SK-N-SH treated with all-trans-retinoic acid at 6 μM for 48 hours (cell line): Measurements from ENCODE around the gene SLAMF1.

Experiments
- ATAC-seq: fragments of 200-7000 bp; cut with Tn5 transposase; 3 replicates; pipeline ENCODE4 v1.9.1; 2020; ENCODE audit warnings: mild to moderate bottlenecking, moderate library complexity
- ARNTL ChIP-seq: fragments of 450-650 bp; formaldehyde crosslinking; IDR thresholded peaks from 2 replicates; pipeline ENCODE4 v1.5.0; 2020; ENCODE audit warnings: low read depth, mild to moderate bottlenecking, moderate library complexity, borderline replicate concordance
- BACH2 ChIP-seq: fragments of 250-450 bp; sonication (Bioruptor Pico); IDR thresholded peaks from 2 replicates; pipeline ENCODE4 v1.9.0; 2021; ENCODE audit warnings: mild to moderate bottlenecking, borderline replicate concordance
- CSDC2 ChIP-seq: fragments of 250-450 bp; sonication (Bioruptor Pico); IDR thresholded peaks from 2 replicates; pipeline ENCODE4 v1.5.0; 2020; ENCODE audit warnings: mild to moderate bottlenecking, moderate library complexity
- ESRRG ChIP-seq: fragments of 250-450 bp; sonication (Bioruptor Pico); IDR thresholded peaks from 2 replicates; pipeline ENCODE4 v1.6.1; 2021; ENCODE audit warnings: mild to moderate bottlenecking
- GLIS3 ChIP-seq: fragments of 250-450 bp; sonication (Bioruptor Pico); IDR thresholded peaks from 2 replicates; pipeline ENCODE4 v1.5.0; 2020; ENCODE audit warnings: mild to moderate bottlenecking, moderate library complexity
- ISL1 ChIP-seq: fragments of 250-450 bp; sonication (Bioruptor Pico); IDR thresholded peaks from 2 replicates; pipeline ENCODE4 v2.1.2; 2022; ENCODE audit warnings: mild to moderate bottlenecking, moderate library complexity
- OSR1 ChIP-seq: fragments of 250-450 bp; sonication (Bioruptor Pico); IDR thresholded peaks from 2 replicates; pipeline ENCODE4 v1.8.0; 2022; ENCODE audit warnings: moderate library complexity, mild to moderate bottlenecking, inconsistent platforms
- PPARA ChIP-seq: fragments of 250-450 bp; sonication (Bioruptor Pico); IDR thresholded peaks from 2 replicates; pipeline ENCODE4 v1.5.0; 2020; ENCODE audit warnings: mild to moderate bottlenecking, borderline replicate concordance
- RARB ChIP-seq: fragments of 250-450 bp; sonication (Bioruptor Pico); IDR thresholded peaks from 2 replicates; pipeline ENCODE4 v1.8.0; 2021; ENCODE audit warnings: mild to moderate bottlenecking, moderate library complexity
- SNAI2 ChIP-seq: fragments of 250-450 bp; sonication (Bioruptor Pico); IDR thresholded peaks from 2 replicates; pipeline ENCODE4 v1.5.0; 2020; ENCODE audit warnings: mild to moderate bottlenecking, moderate library complexity
- TCF4 ChIP-seq: fragments of 250-450 bp; sonication (Bioruptor Pico); IDR thresholded peaks from 2 replicates; pipeline ENCODE4 v1.8.0; 2021; ENCODE audit warnings: mild to moderate bottlenecking, moderate library complexity, borderline replicate concordance
- ZC3H10 ChIP-seq: fragments of 250-450 bp; sonication (Bioruptor Pico); IDR thresholded peaks from 2 replicates; pipeline ENCODE4 v1.5.1; 2021; ENCODE audit warnings: mild to moderate bottlenecking, moderate library complexity
- ZFP3 ChIP-seq: fragments of 250-450 bp; sonication (Bioruptor Pico); IDR thresholded peaks from 2 replicates; pipeline ENCODE4 v1.5.0; 2020; ENCODE audit warnings: mild to moderate bottlenecking, moderate library complexity
- ZFP30 ChIP-seq: fragments of 450-650 bp; formaldehyde crosslinking; IDR thresholded peaks from 2 replicates; pipeline ENCODE4 v1.5.0; 2022; ENCODE audit warnings: mild to moderate bottlenecking, moderate library complexity
- ZNF565 ChIP-seq: fragments of 450-650 bp; formaldehyde crosslinking; conservative IDR thresholded peaks from 2 replicates; pipeline ENCODE4 v1.5.0; 2020; ENCODE audit warnings: low read depth, mild to moderate bottlenecking, moderate library complexity
- ZNF70 ChIP-seq: fragments of 450-650 bp; formaldehyde crosslinking; IDR thresholded peaks from 2 replicates; pipeline ENCODE4 v1.5.0; 2020; ENCODE audit warnings: mild to moderate bottlenecking, moderate library complexity
- ZNF8 ChIP-seq: fragments of 450-650 bp; formaldehyde crosslinking; IDR thresholded peaks from 2 replicates; pipeline ENCODE4 v1.5.0; 2020; ENCODE audit warnings: mild to moderate bottlenecking, moderate library complexity
- TF ChIP-seq, protein P1 (sequence below): fragments of 250-450 bp; sonication (Bioruptor Pico); IDR thresholded peaks from 2 replicates; pipeline ENCODE4 v1.5.0; 2020; ENCODE audit warnings: mild to moderate bottlenecking, moderate library complexity
- TF ChIP-seq, protein P2 (sequence below): fragments of 250-450 bp; sonication (Bioruptor Pico); IDR thresholded peaks from 2 replicates; pipeline ENCODE4 v1.8.0; 2021; ENCODE audit warnings: low read depth, mild to moderate bottlenecking, moderate library complexity, borderline replicate concordance
- TF ChIP-seq, protein P3 (sequence below): fragments of 250-450 bp; sonication (Bioruptor Pico); IDR thresholded peaks from 2 replicates; pipeline ENCODE4 v1.5.1; 2021; ENCODE audit warnings: mild to moderate bottlenecking, moderate library complexity
- TF ChIP-seq, protein P4 (sequence below): fragments of 250-450 bp; sonication (Bioruptor Pico); IDR thresholded peaks from 2 replicates; pipeline ENCODE4 v1.8.0; 2020; ENCODE audit warnings: mild to moderate bottlenecking, moderate library complexity, borderline replicate concordance
- TF ChIP-seq, protein P5 (sequence below): fragments of 250-450 bp; sonication (Bioruptor Pico); IDR thresholded peaks from 2 replicates; pipeline ENCODE4 v1.5.1; 2020; ENCODE audit warnings: low read depth, mild to moderate bottlenecking, moderate library complexity

The SLAMF1 gene

DNA sequence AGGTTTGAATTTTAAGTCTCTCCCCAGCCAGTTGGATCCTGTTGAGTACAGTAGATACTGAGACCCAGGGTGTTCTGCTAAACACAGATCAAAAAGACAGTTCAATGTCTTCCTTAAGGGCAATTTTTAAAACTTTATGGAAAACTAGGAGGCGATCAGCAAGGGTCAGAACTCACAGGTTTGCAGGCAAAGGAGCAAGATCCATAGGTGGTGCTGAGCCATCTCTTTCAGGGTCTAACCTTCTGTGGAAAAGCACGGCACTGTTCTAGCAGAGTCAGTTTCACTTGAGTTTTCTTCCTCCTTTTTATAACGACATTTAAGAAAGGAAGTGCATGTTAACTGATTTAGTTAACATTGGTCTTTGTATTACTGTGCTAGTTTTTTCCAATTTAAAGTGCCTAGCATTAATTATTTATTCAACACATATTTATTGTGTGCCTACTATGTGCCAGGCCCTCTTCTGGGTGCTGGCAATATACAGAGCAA lies 67.6 kb downstream of the SLAMF1 start, which contains the start of gene CD84:
TSS of gene CD84 (minus strand) at position 281 of the 486 bp plus-strand sequence. CDS start at position 222, 59 bp downstream.
- TF ChIP-seq BACH2 (CRISPR knock-in tag) (no peak), TCF4 (CRISPR knock-in tag) (no peak), ZNF8 (no peak), ZNF565 (CRISPR knock-in tag) (no peak), PPARA (CRISPR knock-in tag) (no peak), OSR1 (CRISPR knock-in tag) (no peak), ISL1 (no peak), ESRRG (CRISPR knock-in tag) (no peak), ZC3H10 (no peak), ARNTL (CRISPR knock-in tag) (no peak)
- TF ChIP-seq, protein P1, sequence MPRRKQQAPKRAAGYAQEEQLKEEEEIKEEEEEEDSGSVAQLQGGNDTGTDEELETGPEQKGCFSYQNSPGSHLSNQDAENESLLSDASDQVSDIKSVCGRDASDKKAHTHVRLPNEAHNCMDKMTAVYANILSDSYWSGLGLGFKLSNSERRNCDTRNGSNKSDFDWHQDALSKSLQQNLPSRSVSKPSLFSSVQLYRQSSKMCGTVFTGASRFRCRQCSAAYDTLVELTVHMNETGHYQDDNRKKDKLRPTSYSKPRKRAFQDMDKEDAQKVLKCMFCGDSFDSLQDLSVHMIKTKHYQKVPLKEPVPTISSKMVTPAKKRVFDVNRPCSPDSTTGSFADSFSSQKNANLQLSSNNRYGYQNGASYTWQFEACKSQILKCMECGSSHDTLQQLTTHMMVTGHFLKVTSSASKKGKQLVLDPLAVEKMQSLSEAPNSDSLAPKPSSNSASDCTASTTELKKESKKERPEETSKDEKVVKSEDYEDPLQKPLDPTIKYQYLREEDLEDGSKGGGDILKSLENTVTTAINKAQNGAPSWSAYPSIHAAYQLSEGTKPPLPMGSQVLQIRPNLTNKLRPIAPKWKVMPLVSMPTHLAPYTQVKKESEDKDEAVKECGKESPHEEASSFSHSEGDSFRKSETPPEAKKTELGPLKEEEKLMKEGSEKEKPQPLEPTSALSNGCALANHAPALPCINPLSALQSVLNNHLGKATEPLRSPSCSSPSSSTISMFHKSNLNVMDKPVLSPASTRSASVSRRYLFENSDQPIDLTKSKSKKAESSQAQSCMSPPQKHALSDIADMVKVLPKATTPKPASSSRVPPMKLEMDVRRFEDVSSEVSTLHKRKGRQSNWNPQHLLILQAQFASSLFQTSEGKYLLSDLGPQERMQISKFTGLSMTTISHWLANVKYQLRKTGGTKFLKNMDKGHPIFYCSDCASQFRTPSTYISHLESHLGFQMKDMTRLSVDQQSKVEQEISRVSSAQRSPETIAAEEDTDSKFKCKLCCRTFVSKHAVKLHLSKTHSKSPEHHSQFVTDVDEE (CRISPR knock-in tag) = no peak
- TF ChIP-seq, protein P2, sequence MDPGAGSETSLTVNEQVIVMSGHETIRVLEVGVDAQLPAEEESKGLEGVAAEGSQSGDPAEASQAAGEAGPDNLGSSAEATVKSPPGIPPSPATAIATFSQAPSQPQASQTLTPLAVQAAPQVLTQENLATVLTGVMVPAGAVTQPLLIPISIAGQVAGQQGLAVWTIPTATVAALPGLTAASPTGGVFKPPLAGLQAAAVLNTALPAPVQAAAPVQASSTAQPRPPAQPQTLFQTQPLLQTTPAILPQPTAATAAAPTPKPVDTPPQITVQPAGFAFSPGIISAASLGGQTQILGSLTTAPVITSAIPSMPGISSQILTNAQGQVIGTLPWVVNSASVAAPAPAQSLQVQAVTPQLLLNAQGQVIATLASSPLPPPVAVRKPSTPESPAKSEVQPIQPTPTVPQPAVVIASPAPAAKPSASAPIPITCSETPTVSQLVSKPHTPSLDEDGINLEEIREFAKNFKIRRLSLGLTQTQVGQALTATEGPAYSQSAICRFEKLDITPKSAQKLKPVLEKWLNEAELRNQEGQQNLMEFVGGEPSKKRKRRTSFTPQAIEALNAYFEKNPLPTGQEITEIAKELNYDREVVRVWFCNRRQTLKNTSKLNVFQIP (CRISPR knock-in tag) = no peak
- TF ChIP-seq, protein P3, sequence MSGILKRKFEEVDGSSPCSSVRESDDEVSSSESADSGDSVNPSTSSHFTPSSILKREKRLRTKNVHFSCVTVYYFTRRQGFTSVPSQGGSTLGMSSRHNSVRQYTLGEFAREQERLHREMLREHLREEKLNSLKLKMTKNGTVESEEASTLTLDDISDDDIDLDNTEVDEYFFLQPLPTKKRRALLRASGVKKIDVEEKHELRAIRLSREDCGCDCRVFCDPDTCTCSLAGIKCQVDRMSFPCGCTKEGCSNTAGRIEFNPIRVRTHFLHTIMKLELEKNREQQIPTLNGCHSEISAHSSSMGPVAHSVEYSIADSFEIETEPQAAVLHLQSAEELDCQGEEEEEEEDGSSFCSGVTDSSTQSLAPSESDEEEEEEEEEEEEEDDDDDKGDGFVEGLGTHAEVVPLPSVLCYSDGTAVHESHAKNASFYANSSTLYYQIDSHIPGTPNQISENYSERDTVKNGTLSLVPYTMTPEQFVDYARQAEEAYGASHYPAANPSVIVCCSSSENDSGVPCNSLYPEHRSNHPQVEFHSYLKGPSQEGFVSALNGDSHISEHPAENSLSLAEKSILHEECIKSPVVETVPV (CRISPR knock-in tag) = no peak
- TF ChIP-seq, all 23 proteins: peak for 0
- ATAC-seq = no peak

DNA sequence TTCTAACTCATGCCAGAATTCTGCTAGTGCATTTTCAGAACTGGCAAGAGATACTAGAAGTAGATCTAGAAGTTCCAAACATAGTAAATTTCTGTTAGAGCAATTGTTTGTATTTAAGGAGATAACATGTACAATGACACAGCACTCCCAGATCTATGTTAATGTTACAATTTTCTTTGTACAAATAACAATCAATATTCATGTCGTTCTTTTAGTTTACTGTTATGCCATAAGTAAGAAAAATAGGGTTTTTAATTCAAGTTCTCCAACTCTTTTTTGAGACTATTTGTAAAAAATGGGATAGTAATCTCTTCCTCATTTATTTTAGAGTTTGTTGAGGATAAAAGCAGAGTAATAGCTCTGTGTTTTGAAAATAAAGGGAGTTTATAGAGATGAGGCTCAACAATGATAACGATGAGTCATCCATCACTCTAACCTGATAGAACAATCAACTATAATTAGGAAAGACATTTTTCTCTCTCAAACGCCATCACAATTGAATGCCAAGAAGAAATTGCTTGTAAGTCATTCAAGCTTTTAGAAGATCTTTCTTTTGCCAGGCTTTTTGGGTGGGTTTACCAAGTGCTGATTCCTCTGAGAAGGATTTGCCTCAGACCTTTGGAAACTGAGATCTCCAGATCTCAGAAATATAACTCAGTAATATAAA lies 68.2 kb downstream of the SLAMF1 start:
- TF ChIP-seq, protein P4, sequence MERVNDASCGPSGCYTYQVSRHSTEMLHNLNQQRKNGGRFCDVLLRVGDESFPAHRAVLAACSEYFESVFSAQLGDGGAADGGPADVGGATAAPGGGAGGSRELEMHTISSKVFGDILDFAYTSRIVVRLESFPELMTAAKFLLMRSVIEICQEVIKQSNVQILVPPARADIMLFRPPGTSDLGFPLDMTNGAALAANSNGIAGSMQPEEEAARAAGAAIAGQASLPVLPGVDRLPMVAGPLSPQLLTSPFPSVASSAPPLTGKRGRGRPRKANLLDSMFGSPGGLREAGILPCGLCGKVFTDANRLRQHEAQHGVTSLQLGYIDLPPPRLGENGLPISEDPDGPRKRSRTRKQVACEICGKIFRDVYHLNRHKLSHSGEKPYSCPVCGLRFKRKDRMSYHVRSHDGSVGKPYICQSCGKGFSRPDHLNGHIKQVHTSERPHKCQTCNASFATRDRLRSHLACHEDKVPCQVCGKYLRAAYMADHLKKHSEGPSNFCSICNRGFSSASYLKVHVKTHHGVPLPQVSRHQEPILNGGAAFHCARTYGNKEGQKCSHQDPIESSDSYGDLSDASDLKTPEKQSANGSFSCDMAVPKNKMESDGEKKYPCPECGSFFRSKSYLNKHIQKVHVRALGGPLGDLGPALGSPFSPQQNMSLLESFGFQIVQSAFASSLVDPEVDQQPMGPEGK = no peak
- TF ChIP-seq ESRRG (CRISPR knock-in tag) (no peak), CSDC2 (no peak), ZC3H10 (no peak), BACH2 (CRISPR knock-in tag) (no peak), ZNF70 (CRISPR knock-in tag) (no peak), ZFP30 (no peak), ZNF565 (CRISPR knock-in tag) (no peak), TCF4 (CRISPR knock-in tag) (no peak), RARB (no peak), SNAI2 (CRISPR knock-in tag) (no peak), ZNF8 (no peak), GLIS3 (CRISPR knock-in tag) (no peak), ZFP3 (CRISPR knock-in tag) (no peak)
- TF ChIP-seq, protein P1 (CRISPR knock-in tag) = no peak
- TF ChIP-seq, protein P5, sequence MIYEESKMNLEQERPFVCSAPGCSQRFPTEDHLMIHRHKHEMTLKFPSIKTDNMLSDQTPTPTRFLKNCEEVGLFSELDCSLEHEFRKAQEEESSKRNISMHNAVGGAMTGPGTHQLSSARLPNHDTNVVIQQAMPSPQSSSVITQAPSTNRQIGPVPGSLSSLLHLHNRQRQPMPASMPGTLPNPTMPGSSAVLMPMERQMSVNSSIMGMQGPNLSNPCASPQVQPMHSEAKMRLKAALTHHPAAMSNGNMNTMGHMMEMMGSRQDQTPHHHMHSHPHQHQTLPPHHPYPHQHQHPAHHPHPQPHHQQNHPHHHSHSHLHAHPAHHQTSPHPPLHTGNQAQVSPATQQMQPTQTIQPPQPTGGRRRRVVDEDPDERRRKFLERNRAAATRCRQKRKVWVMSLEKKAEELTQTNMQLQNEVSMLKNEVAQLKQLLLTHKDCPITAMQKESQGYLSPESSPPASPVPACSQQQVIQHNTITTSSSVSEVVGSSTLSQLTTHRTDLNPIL (CRISPR knock-in tag) = no peak
- TF ChIP-seq, protein P2 (CRISPR knock-in tag) = no peak
- ATAC-seq = no peak
